SHP77 treated with DMSO at 0.1 percent for 48 hours (cell line): Measurements from ENCODE around the gene SLC7A1.

Source experiments
- DNase-seq: peaks from one replicate; lab custom pipeline; 2025; lab: John Stamatoyannopoulos, UW

SLC7A1 gene

GRCh38 chr13:29527916-29528315, 67.6 kb downstream of the SLC7A1 start:
- no peak for DNase-seq

GRCh38 chr13:29527511-29527910, 68.0 kb downstream of the SLC7A1 start:
- DNase-seq = no peak

GRCh38 chr13:29526741-29527140, 68.7 kb downstream of the SLC7A1 start:
- no peak for DNase-seq

GRCh38 chr13:29525757-29526156, 69.7 kb downstream of the SLC7A1 start:
- no peak for DNase-seq

- no peak for DNase-seq
Measured at GRCh38 chr13:29524641-29525040, 70.8 kb downstream of the SLC7A1 start.

- DNase-seq = no peak
Measured at GRCh38 chr13:29524176-29524575, 71.3 kb downstream of the SLC7A1 start.

- no peak for DNase-seq
Measured at GRCh38 chr13:29523199-29523961, 72.1 kb downstream of the SLC7A1 start.

GRCh38 chr13:29522044-29522685, 73.3 kb downstream of the SLC7A1 start:
- DNase-seq = no peak

GRCh38 chr13:29521336-29521735, 74.2 kb downstream of the SLC7A1 start:
- no peak for DNase-seq

GRCh38 chr13:29520671-29521070, 74.8 kb downstream of the SLC7A1 start:
- DNase-seq = no peak

- DNase-seq = no peak
Measured at GRCh38 chr13:29519921-29520320, 75.6 kb downstream of the SLC7A1 start.

- no peak for DNase-seq
Measured at GRCh38 chr13:29516880-29517279, 78.6 kb downstream of the SLC7A1 start.

- DNase-seq = no peak
Measured at GRCh38 chr13:29516012-29516411, 79.5 kb downstream of the SLC7A1 start.

- DNase-seq = no peak
Measured at GRCh38 chr13:29515372-29515771, 80.1 kb downstream of the SLC7A1 start.

GRCh38 chr13:29514720-29515310, 80.7 kb downstream of the SLC7A1 start:
- DNase-seq = no peak

GRCh38 chr13:29513981-29514719, 81.3 kb downstream of the SLC7A1 start:
- no peak for DNase-seq

- no peak for DNase-seq
Measured at GRCh38 chr13:29513002-29513980, 82.2 kb downstream of the SLC7A1 start.

- DNase-seq = no peak
Measured at GRCh38 chr13:29511980-29512379, 83.5 kb downstream of the SLC7A1 start.

- DNase-seq = no peak
Measured at GRCh38 chr13:29511106-29511796, 84.2 kb downstream of the SLC7A1 start.

- no peak for DNase-seq
Measured at GRCh38 chr13:29510651-29511084, 84.8 kb downstream of the SLC7A1 start.
